ENCODE results near the gene STK35. TPM values are rescaled to one million over a fixed set of nuclear protein-coding genes. Genes with fewer than 3 reads are reported as not detected.
A peak's percentile ranks its signal among the peaks of the same experiment; 100 is the strongest.

STK35 gene
- total and polyA plus RNA-seq, 2 of the 13 experiments (the other 11 are each of a cell fraction or from before 2014, with no cell fraction given), result 27.4 to 29.8 TPM

DNA sequence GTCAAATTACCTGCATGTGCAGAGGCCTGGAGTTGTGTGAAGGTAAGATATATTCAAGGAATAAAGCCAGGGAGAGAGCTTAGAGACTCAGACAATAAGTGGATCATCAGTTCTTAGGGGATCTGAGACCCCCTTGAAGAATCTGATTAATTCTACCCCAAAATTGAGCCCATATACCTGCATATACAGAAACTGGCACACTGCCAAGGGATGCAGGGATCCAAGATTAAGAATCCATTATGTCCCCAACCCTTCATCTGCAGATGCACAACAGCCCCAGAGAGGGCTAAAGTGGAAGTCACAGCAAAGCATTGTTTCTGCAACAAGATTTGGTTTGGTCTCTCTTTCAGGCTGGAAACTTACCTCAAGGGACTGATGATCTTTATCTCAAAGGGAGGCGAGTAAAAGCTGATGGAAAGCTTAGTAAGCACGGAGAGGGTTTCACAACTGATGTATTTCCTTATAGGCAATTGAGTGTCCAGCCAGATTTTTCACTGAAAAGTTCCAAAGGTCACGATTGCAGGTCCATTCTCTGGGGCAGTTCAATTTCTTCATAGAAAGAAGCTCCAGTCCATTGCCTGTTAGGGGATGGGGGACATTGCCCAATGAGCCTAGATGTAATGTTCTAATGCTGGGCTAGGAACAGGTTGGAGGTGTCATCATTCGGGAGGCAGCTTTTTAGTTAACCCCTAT is 20.9 kb upstream of the STK35 start:
- Histone ChIP-seq H3K9me3 (ENCODE audit: low read length) (no peaks in the 10 kb centered on the region), H3K4me2 (ENCODE audit: low read depth, low read length) (no peak overlapping the region), H3K9ac (ENCODE audit: insufficient read depth, low read depth, low read length) (no peak overlapping the region), H3K36me3 (replicated peaks in 1 of 2; ENCODE audit: control insufficient read depth in 1 of 2, insufficient read depth in 2 of 2, low read length in 2 of 2) (no peaks in the 10 kb centered on the region), H3K4me1 (ENCODE audit: insufficient read depth, low read length) (peaks cover 16% of the 10 kb centered on the region), H2AFZ (ENCODE audit: low read length) (no peak overlapping the region), H3K27ac (ENCODE audit: extremely low read length, insufficient read depth, low read length) (no peak overlapping the region), H3K4me3 (replicated peaks in 1 of 3; ENCODE audit: insufficient read depth in 1 of 3, low read depth in 2 of 3, low read length in 3 of 3) (no peak overlapping the region), H4K20me1 (ENCODE audit: insufficient read depth, low read length) (no peaks in the 10 kb centered on the region), H3K27me3 (ENCODE audit: control insufficient read depth in 1 of 2, insufficient read depth in 2 of 2, low read length in 2 of 2) (peaks cover 0 to 1% of the 10 kb centered on the region in 2 experiments; a peak in 1 of 5 replicates), H3K79me2 (ENCODE audit: insufficient read depth, low read length) (no peaks in the 10 kb centered on the region)
- intact Hi-C loops (cut with micrococcal nuclease; ENCODE audit: unreplicated experiment), result loop anchor here (1.0 kb wide), 1 partner anchor 14 kb away; no protein-coding TSS in a partner anchor
- in situ Hi-C loops (cut with HindIII; ENCODE audit: extremely low pct_ligation_motif_present, low pct_unique_long_range_greater_than_20kb), result no loop called here
- ATAC-seq (peak; percentile 78), DNase-seq (ENCODE audit: low spot score) (peak; percentile 69), FAIRE-seq (peak; percentile 30)
- 1% methylated on average over 4 of the region's 4 CpGs for WGBS (ENCODE audit: low lambda C conversion rate)
- POLR2A ChIA-PET, result interaction anchor here (0.6 to 1.1 kb wide), 2 partner anchors 14 to 22 kb away, joined by 3 to 6 read pairs; no protein-coding TSS in a partner anchor
- CTCF ChIA-PET (ENCODE audit: low intra/inter-chr PET ratio, low total read pairs), result no interaction called here
- BruUV-seq (replicated peaks), result no TSS peak
- TF ChIP-seq ATF6 (CRISPR knock-in tag; conservative IDR thresholded peaks at IDR 0.05), result no peak
- no peak for TF ChIP-seq KLF9 (CRISPR knock-in tag; IDR thresholded peaks at IDR 0.05; ENCODE audit: low read depth)
- TF ChIP-seq FOSL1 (CRISPR knock-in tag; IDR thresholded peaks at IDR 0.05; ENCODE audit: borderline replicate concordance), result no peak
- TF ChIP-seq TRIM24 (CRISPR knock-in tag; IDR thresholded peaks at IDR 0.05), result 0 out of 2 replicates have a peak, but pooled peaks have one; percentile 31
- no peak for TF ChIP-seq ZBTB34 (CRISPR knock-in tag; IDR thresholded peaks at IDR 0.05)
- 0 out of 2 replicates have a peak, but pooled peaks have one; percentile 23 for TF ChIP-seq MAFF (IDR thresholded peaks at IDR 0.05; ENCODE audit: low read depth, low read length)
- peak; percentile 65; the same call in 1 of the 2 replicates for TF ChIP-seq GTF2F1 (IDR thresholded peaks at IDR 0.05; ENCODE audit: low read length)
- TF ChIP-seq NCOR1 (IDR thresholded peaks at IDR 0.05; ENCODE audit: borderline replicate concordance, low read length), result peak; percentile 62
- TF ChIP-seq, protein P1, sequence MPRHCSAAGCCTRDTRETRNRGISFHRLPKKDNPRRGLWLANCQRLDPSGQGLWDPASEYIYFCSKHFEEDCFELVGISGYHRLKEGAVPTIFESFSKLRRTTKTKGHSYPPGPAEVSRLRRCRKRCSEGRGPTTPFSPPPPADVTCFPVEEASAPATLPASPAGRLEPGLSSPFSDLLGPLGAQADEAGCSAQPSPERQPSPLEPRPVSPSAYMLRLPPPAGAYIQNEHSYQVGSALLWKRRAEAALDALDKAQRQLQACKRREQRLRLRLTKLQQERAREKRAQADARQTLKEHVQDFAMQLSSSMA (CRISPR knock-in tag; IDR thresholded peaks at IDR 0.05), result no peak
- TF ChIP-seq ZNF644 (CRISPR knock-in tag; IDR thresholded peaks at IDR 0.05; ENCODE audit: low read depth), result 0 out of 2 replicates have a peak, but pooled peaks have one; percentile 37
- TF ChIP-seq HNRNPLL (IDR thresholded peaks at IDR 0.05; ENCODE audit: low read depth, low read length, poor library complexity, severe bottlenecking), result no peak
- TF ChIP-seq ZNF639 (CRISPR knock-in tag; conservative IDR thresholded peaks at IDR 0.05), result no peak
- TF ChIP-seq PHF21A (CRISPR knock-in tag; IDR thresholded peaks at IDR 0.05), result peak; percentile 51
- TF ChIP-seq RCOR2 (CRISPR knock-in tag; IDR thresholded peaks at IDR 0.05), result 0 out of 2 replicates have a peak, but pooled peaks have one; percentile 25
- no peak for TF ChIP-seq NFRKB (IDR thresholded peaks at IDR 0.05)
- TF ChIP-seq SOX6 (IDR thresholded peaks at IDR 0.05), result no peak
- TF ChIP-seq SOX6 (CRISPR knock-in tag; IDR thresholded peaks at IDR 0.05), result 0 out of 2 replicates have a peak, but pooled peaks have one; percentile 26
- TF ChIP-seq ARID3A (IDR thresholded peaks at IDR 0.05; ENCODE audit: low read depth, low read length), result peak; percentile 38; the same call in 1 of the 2 replicates

Measured in HepG2 (cell line).